HG03457 (cell line): ENCODE measurements around the gene MYO7A.

ENCODE experiments used
- ATAC-seq: cut with Tn5 transposase; IDR thresholded peaks from one replicate; pipeline ENCODE4 v1.9.1; 2021; ENCODE audit warnings: moderate number of reproducible peaks; ENCODE audit not compliant: unreplicated experiment

MYO7A gene

GRCh38 chr11:77126156-77126775, 1.8 kb upstream of the MYO7A start:
- ATAC-seq = no peak

DNA sequence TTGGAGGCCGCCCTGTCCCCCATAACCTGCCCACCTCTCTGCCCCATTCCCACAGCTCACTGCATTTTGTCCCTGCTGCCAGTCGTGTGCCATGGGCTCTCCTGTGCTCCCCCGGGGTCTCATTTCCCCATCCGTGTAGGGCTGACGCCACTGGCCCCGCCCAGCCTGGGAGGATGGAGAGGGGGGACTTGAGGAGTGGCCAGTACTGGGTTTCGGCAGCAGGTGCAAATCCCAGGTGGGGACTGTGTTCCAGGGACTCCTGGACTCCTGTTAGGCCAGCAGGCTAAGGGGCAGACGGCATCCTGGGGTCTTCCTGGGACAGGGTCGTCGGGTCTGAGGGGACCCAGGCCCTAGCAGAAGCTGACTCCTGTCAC, 1.2 kb upstream of the MYO7A start:
- ATAC-seq = no peak

DNA sequence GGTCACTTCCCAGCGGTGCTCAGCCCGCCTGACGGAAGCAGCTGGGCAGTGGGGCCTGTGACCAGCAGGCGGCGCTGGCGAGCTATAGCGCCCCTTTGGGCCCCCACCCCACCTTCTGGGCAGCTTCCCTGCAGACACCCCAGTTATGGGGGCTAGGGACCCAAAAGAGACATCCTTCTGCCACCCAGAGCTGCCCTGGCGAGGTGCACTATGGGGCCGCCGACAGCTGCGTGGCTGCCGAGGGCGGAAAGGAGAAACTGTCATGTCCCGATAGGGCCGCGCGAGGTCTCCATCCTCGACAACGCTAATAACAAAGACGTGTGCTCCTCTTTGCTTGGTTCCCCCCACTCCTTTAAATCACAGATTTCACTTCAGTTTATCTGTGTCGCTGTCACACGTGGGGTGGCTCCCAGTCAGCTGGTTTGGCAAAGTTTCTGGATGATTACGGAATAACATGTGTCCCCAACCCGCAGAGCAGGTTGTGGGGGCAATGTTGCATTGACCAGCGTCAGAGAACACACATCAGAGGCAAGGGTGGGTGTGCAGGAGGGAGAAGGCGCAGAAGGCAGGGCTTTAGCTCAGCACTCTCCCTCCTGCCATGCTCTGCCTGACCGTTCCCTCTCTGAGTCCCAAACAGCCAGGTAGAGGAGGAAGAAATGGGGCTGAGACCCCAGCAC, 673 bp upstream of the MYO7A start:
- ATAC-seq = no peak

GRCh38 chr11:77129069-77129841, 1.2 kb downstream of the MYO7A start:
- ATAC-seq = no peak

- no peak for ATAC-seq
Measured at GRCh38 chr11:77129842-77130756, 2.1 kb downstream of the MYO7A start.

GRCh38 chr11:77130763-77131513, 2.9 kb downstream of the MYO7A start:
- no peak for ATAC-seq

DNA sequence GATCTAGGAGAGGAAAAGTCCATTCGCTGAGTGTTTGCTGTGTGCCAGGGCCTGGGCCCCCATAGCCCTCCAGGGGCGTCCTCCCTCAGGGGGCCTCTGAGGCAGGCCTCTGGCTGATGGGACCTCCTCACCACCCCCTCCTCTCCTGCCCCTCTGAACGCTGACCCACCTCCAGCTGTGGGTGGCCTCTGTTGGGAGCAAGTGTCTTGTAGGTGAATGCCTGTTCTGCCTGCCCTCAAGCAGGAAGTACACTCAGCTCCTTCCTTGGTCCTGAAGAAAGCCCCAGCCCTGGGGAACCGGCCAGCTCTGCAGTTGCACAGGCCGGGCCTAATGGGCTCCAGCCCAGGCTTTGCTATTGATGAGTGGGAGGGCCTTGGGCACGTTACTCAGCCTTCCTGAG, 3.5 kb downstream of the MYO7A start:
- ATAC-seq = no peak

DNA sequence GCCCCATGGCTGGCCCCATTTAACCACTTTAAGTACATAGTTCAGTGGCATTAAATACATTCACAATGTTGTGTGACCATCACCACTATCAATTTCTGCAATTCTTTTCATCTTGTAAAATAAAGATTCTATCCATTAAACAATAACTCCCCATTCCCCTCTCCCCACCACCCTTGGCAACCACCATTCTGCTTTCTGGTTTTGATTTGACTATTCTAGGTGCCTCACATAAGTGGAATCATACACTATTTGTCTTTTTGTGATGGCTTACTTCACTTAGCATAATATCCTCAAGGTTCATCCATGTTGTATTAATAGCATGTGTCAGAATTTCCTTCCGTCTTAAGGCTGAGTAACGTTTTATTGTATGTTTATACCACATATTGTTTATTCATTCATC, 7.0 kb downstream of the MYO7A start:
- no peak for ATAC-seq

DNA sequence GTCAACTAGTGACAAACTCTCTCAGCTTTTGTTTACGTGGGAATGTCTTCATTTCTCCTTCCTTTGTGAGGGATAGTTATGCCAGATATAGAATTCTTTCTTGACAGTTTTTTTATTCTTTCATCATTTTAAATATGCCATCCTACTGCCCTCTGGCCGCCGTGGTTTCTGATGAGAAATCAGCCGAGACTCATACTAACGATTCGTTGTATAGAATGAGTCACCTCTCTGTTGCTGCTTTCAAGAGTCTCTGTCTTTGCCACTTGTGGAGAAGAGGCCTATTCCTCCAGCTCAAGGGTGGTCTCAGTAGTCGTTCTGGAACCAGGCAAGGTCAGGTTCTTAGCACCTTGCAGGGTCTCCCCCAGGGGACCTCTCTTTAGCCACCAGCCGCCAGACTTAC, 8.0 kb downstream of the MYO7A start:
- ATAC-seq = no peak

DNA sequence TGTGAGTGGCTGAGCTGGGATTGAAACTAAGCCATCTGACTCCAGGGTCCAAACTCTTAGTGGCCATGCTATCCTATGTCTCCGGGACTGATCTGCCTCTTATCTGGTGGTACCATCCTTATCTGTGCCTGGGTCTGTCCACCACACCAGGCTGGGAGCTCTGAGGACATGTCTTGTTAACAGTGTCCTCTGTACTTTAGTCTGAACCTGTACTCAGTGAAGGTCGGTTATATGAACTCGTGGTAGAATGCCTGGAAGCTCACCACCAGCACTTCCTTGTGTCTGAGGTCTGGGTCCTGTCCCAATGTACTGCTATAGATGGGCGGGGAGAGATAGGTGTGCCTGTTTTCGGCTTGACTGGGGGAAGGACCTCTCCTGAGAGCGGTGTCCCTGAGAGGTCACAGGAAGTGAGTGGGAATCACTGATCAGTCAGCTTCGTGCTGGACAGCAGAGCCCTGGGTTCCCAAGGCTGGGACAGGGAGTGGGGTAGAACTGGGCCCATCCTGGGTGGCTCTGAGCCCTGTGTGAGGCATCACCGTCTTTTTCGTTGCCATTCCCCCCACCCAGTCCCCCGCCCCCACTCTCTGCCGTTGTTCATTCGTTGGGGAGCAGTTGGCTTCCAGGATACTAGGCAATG, 8.9 kb downstream of the MYO7A start:
- ATAC-seq = no peak

DNA sequence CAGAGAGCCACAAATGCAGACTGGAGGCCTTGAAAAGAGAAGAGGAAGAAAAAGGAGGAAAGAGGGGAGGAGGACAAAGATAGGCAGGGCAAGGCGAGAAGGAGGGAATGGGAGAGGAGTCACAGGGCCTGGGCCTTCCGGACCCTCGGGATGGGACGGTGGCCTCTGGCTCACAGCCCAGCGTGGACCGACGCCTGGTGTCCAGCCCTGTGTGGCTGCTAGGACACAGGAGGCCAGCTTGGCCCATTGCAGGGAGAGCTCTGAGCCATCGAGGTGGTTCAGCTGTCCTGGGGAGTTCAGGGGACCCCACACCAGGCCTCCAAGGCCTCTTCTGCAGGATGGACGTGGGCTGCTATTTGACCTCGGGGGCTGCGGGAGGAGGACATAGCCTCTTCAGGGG, 9.4 kb downstream of the MYO7A start:
- no peak for ATAC-seq

GRCh38 chr11:77138106-77138649, 10.1 kb downstream of the MYO7A start:
- ATAC-seq = no peak

GRCh38 chr11:77139201-77139600, 11.2 kb downstream of the MYO7A start:
- ATAC-seq = no peak

DNA sequence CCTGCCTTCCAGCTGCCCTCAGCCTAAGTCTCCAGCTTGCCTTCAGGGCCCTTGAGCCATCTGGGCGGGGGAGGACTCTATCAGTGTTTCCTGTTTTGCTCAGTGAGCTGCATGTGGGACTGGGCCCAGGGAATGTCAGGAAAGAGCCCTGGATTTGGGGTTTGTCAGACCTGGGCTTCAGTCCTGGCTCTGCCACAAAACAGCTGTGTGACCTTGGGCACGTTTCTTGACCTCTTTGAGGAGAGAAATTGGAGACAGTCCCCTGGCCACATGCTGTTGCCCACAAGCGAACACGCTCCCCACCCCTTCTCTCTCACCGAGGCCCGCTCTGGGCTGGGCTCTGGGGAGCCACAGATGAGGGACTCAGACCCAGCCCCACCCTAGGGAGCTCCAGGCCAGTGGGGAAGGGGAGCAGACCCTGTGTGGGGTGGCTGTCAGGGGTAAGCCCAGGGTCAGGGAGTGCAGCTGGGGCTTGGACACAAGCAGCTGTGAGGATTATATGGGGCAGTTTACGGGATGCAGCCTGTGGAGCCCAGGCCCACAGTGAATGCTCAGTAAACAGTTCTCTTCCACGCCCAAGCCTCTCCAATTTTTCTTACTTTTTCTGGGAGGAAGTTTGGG, 12.3 kb downstream of the MYO7A start:
- ATAC-seq = no peak

GRCh38 chr11:77141034-77141433, 13.0 kb downstream of the MYO7A start:
- ATAC-seq = no peak

GRCh38 chr11:77141475-77141874, 13.4 kb downstream of the MYO7A start:
- no peak for ATAC-seq

DNA sequence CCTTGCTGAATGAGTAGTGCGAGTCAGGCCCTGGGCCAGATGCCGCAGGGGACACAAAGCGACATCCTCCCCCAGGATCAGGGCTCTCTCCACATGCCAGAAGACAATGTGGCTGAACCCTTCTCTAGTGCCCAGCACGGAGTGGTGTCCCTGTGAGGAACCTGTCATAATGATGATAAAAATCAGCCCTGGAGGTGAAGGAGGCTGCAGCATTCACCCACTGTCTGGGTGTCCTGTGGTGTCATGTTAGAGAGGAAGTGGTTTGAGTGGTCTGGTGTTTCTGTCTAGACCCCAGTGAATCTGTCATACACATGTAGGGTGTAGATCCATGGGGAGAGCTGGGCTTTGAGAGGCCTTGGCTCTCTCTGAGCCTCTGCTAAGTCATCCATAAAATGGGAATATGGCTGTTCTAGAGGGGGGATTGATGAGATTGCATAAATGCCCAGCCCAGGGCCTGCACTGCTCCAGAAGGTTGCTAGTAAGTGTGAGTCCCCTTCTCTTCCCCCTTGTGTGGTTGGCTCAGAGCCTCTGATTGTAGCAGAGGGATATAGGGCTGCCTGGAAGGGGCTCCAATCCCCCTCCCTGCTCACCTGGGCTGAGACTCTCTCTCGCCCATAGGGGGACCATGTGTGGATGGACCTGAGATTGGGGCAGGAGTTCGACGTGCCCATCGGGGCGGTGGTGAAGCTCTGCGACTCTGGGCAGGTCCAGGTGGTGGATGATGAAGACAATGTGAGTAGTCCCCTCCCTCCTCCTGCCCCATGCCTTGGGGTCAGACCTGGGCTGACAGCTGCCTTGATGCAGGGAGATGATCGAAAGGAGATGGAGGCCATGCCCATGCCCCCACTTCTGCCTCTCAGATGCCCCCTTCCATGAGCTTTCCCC, 14.3 kb downstream of the MYO7A start:
- ATAC-seq = no peak

DNA sequence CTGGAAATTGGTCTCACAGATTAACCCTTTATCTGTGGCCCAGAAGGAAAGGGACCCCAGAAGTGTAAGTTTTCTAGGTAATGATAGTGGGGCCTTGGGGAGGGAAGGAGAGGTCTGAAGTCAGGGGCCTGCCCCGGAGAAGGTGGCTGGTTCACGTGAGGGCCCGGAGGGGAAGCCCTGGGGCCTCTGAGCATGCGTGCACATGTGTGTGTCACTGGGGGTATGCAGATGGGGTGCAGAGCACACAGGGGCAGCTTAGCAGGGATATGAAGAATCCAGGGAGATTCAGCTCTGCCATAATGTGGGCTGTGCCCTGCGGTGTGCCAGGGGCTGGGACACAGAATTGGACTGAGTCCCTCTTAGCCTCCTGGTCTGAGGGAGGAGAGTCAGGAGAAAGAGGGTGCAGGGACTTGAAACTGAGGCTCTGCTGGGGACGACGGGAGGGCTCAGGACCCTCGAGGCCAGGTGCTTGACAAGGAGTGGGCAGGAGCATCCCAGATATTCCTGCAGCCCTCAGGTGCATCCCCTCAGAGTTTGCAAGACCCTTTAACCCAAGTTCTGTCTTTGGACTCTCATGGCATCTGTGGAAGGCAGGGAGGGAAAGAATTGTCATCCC, 15.5 kb downstream of the MYO7A start:
- no peak for ATAC-seq
